Trophoblast cell (in vitro differentiated cells and primary cell): Measurements from ENCODE around the gene RFX8.
"Not testable (repeated sequence)": the region's sequence is repeated elsewhere in the genome, so short reads cannot be mapped to it uniquely, and the experiment has no call there.

ENCODE experiments used
- DNase-seq, 2 donors: peaks; one replicate each; pipeline ENCODE4 v3.0.0-alpha.2; 2016
- H2AFZ ChIP-seq: 2 replicates; pipeline ENCODE4 v1.6.1; 2013; ENCODE audit warnings: low read length, moderate library complexity, mild to moderate bottlenecking; ENCODE audit not compliant: insufficient read depth, poor library complexity
- H2AK5ac ChIP-seq: 2 replicates; pipeline ENCODE4 v1.6.1; 2013; ENCODE audit warnings: mild to moderate bottlenecking, low read length
- H2BK120ac ChIP-seq: 2 replicates; pipeline ENCODE4 v1.6.1; 2013; ENCODE audit warnings: low read length, mild to moderate bottlenecking, moderate library complexity; ENCODE audit not compliant: insufficient read depth, poor library complexity
- H2BK12ac ChIP-seq: 2 replicates; pipeline ENCODE4 v1.6.1; 2013; ENCODE audit warnings: mild to moderate bottlenecking, low read length, moderate library complexity
- H2BK5ac ChIP-seq: 2 replicates; pipeline ENCODE4 v1.6.1; 2013; ENCODE audit warnings: low read length, low read depth, moderate library complexity, mild to moderate bottlenecking; ENCODE audit not compliant: poor library complexity
- H3K14ac ChIP-seq: 2 replicates; pipeline ENCODE4 v1.6.1; 2013; ENCODE audit warnings: mild to moderate bottlenecking, low read length
- H3K18ac ChIP-seq: 2 replicates; pipeline ENCODE4 v1.6.1; 2013; ENCODE audit warnings: mild to moderate bottlenecking, low read length
- H3K23ac ChIP-seq: 2 replicates; pipeline ENCODE4 v1.6.1; 2013; ENCODE audit warnings: low read length
- H3K27ac ChIP-seq: 2 replicates; pipeline ENCODE4 v1.5.1; 2013; ENCODE audit warnings: low read depth, mild to moderate bottlenecking, inconsistent platforms, low read length, moderate library complexity
- H3K27me3 ChIP-seq: 2 replicates; pipeline ENCODE4 v1.6.1; 2013; ENCODE audit warnings: inconsistent platforms, mild to moderate bottlenecking, low read length, moderate library complexity; ENCODE audit not compliant: insufficient read depth
- H3K36me3 ChIP-seq, 2 experiments: 1 replicate in 1 of 2; 2 replicates in 1 of 2; pipeline ENCODE4 v1.6.1; 2013; ENCODE audit warnings: low read length in 2 of 2, mild to moderate bottlenecking in 2 of 2, moderate library complexity in 1 of 2; ENCODE audit not compliant: insufficient read depth in 2 of 2, control insufficient read depth in 1 of 2
- H3K4ac ChIP-seq: 2 replicates; pipeline ENCODE4 v1.6.1; 2013; ENCODE audit warnings: low read depth, mild to moderate bottlenecking, low read length, moderate library complexity
- H3K4me1 ChIP-seq, 2 experiments: 1 replicate in 1 of 2; 2 replicates in 1 of 2; pipeline ENCODE4 v1.6.1; 2013; ENCODE audit warnings: low read length in 2 of 2, mild to moderate bottlenecking in 2 of 2, moderate library complexity in 1 of 2; ENCODE audit not compliant: insufficient read depth in 2 of 2, control insufficient read depth in 1 of 2
- H3K4me2 ChIP-seq: 2 replicates; pipeline ENCODE4 v1.6.1; 2013; ENCODE audit warnings: inconsistent platforms, mild to moderate bottlenecking, low read length, moderate library complexity
- H3K4me3 ChIP-seq: 2 replicates; pipeline ENCODE4 v1.5.1; 2013; ENCODE audit warnings: mild to moderate bottlenecking, low read depth, low read length, inconsistent platforms
- H3K79me1 ChIP-seq: one replicate; pipeline ENCODE4 v1.6.1; 2013; ENCODE audit warnings: low read length
- H3K79me2 ChIP-seq: 2 replicates; pipeline ENCODE4 v1.6.1; 2013; ENCODE audit warnings: low read length, mild to moderate bottlenecking; ENCODE audit not compliant: control insufficient read depth, insufficient read depth, poor library complexity
- H3K9ac ChIP-seq: 2 replicates; pipeline ENCODE4 v1.6.1; 2013; ENCODE audit warnings: mild to moderate bottlenecking, low read length
- H3K9me3 ChIP-seq: 2 replicates; pipeline ENCODE4 v1.6.1; 2013; ENCODE audit warnings: low read depth, mild to moderate bottlenecking, control low read depth, inconsistent platforms, low read length; ENCODE audit not compliant: insufficient read depth
- H4K12ac ChIP-seq: 2 replicates; pipeline ENCODE4 v1.6.1; 2013; ENCODE audit warnings: low read depth, mild to moderate bottlenecking, low read length, moderate library complexity
- H4K8ac ChIP-seq: 2 replicates; pipeline ENCODE4 v1.6.1; 2013; ENCODE audit warnings: low read depth, mild to moderate bottlenecking, low read length, moderate library complexity
- H4K91ac ChIP-seq: one replicate; pipeline ENCODE4 v1.6.1; 2013; ENCODE audit warnings: low read depth, mild to moderate bottlenecking, low read length, moderate library complexity
- WGBS: extraction: QIAGEN DNeasy Blood & Tissue Kit; methylation state at CpG from one replicate; pipeline ENCODE4 v1.1.7; 2013; ENCODE audit warnings: missing lambda C conversion rate; ENCODE audit not compliant: insufficient read length, insufficient coverage; ENCODE audit errors: extremely low coverage; 5-methylcytosine and 5-hydroxymethylcytosine counted together

The RFX8 gene

DNA sequence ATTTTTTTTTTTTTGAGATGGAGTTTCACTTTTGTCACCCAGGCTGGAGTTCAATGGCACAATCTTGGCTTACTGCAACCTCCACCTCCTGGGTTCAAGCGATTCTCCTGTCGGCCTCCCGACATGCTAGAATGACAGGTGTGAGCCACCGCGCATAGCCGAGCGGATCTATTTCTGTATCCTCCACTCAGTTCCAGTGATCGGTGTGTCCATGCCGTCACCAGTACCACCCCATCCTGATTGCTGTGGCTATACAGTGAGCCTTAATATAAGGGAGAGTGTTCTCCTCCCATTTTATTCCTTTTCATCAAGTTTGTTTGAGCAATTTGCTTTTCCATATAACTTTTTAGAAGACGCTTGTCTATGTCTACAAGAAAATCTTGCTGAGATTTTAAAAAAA lies 35.2 kb downstream of the RFX8 start:
- Histone ChIP-seq H3K27me3 (no peaks in the 10 kb centered on the region), H4K91ac (no peak overlapping the region)

DNA sequence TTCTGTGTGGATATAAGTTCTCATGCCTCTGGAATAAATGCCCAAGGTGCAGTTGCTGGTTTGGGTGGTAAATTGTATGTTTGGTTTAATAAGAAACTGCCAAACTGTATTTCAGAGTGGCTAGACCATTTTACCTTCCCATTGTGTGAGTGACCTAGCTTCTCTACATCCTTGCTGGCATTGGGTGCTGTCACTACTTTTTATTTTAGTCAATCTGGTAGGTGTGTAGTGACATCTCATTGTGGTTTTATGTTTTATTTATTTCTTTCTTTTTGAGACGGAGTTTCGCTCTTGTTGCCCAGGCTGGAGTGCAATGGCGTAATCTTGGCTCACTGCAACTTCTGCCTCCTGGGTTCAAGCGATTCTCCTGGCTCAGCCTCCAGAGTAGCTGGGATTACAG lies 36.4 kb downstream of the RFX8 start:
- H2BK120ac ChIP-seq, H3K27me3 ChIP-seq, H3K79me2 ChIP-seq, H3K9me3 ChIP-seq, H3K79me1 ChIP-seq, H4K91ac ChIP-seq, H4K12ac ChIP-seq, DNase-seq, H3K14ac ChIP-seq, H3K23ac ChIP-seq, H2BK12ac ChIP-seq, H3K36me3 ChIP-seq, H3K9ac ChIP-seq, H2BK5ac ChIP-seq, H3K4me1 ChIP-seq, H3K27ac ChIP-seq, H3K4me2 ChIP-seq, H2AFZ ChIP-seq, H3K4ac ChIP-seq, H2AK5ac ChIP-seq, H4K8ac ChIP-seq, H3K4me3 ChIP-seq, H3K18ac ChIP-seq: not testable (repeated sequence)
- WGBS: no CpG with 5 or more reads among the region's 4 CpGs

More for the DNA sequence above, 35.2 kb downstream of the RFX8 start:
- H2AK5ac ChIP-seq: no peak overlapping the region
- H2BK120ac ChIP-seq: no peak overlapping the region
- no peak overlapping the region for H3K27ac ChIP-seq
- no peak overlapping the region for H4K8ac ChIP-seq
- H3K79me1 ChIP-seq: no peaks in the 10 kb centered on the region
- H2BK12ac ChIP-seq: no peak overlapping the region
- no peaks in the 10 kb centered on the region for H3K79me2 ChIP-seq
- no peaks in the 10 kb centered on the region for H3K36me3 ChIP-seq
- H3K18ac ChIP-seq: no peak overlapping the region
- H2BK5ac ChIP-seq: no peak overlapping the region
- no peaks in the 10 kb centered on the region for H3K9me3 ChIP-seq
- no peak overlapping the region for H3K4ac ChIP-seq
- no peak for DNase-seq
- H2AFZ ChIP-seq: no peak overlapping the region
- H3K4me1 ChIP-seq: no peaks in the 10 kb centered on the region
- no peak overlapping the region for H3K4me3 ChIP-seq
- no peak overlapping the region for H3K14ac ChIP-seq
- no peak overlapping the region for H3K23ac ChIP-seq
- H4K12ac ChIP-seq: no peak overlapping the region
- H3K9ac ChIP-seq: no peak overlapping the region
- H3K4me2 ChIP-seq: no peak overlapping the region
- WGBS: no CpG with 5 or more reads among the region's 10 CpGs

DNA sequence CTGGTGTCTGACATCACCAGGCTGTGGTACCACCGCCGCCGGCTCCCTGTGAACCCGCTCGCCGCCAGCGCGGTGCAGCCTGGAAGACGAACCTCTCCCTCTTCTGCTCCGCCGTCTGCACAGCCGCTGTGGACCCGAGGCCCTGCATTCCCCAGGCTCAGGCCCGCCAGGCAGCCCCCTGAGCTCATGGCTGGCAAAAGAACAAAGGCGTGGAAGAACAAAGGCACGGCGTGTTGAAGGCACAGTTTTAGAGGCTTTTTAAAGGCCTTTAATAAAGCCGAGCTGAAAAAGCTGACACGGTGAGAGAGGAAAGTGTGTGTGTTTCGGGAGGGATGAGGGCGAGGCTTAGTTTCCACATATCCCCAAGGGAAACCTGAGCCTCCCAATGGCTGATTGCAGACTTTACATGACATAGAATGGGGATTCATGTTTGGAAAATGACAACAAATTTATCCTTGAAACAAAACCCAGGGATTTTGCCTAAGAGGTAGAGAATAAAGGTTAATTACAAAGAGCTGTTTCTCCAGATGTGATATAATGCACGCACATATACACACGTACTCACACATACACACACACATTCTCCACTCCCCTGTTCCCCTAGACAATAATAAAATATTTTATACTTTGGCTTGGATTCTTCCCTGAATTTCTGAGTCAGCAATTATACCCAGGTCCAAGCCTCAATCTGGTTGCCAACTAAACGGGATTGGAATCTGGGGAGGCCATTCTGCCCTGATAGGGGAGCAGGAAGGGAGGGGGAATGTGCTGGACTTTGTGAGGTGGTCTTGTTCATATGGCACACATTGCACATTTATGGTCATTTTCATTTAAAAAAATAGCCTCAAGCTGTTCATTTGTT lies 39.7 kb downstream of the RFX8 start:
- peak overlapping the region; percentile 46 for H4K12ac ChIP-seq
- no peak overlapping the region for H2AK5ac ChIP-seq
- peak overlapping the region; percentile 37 for H3K4me2 ChIP-seq
- no peaks in the 10 kb centered on the region for H3K9me3 ChIP-seq
- DNase-seq: no peak
- no peak overlapping the region for H3K23ac ChIP-seq
- H3K18ac ChIP-seq: no peak overlapping the region
- no peaks in the 10 kb centered on the region for H3K79me1 ChIP-seq
- H3K27me3 ChIP-seq: no peaks in the 10 kb centered on the region
- no peak overlapping the region for H2BK5ac ChIP-seq
- H2BK120ac ChIP-seq: no peak overlapping the region
- no peak overlapping the region for H2BK12ac ChIP-seq
- no peak overlapping the region for H3K14ac ChIP-seq
- no peak overlapping the region for H3K4ac ChIP-seq
- no peak overlapping the region for H3K9ac ChIP-seq
- no peaks in the 10 kb centered on the region for H3K79me2 ChIP-seq
- no peak overlapping the region for H3K4me3 ChIP-seq
- H3K36me3 ChIP-seq: no peaks in the 10 kb centered on the region
- no peak overlapping the region for H4K91ac ChIP-seq
- WGBS: no CpG with 5 or more reads among the region's 24 CpGs
- H4K8ac ChIP-seq: no peak overlapping the region
- no peaks in the 10 kb centered on the region for H3K4me1 ChIP-seq
- peak overlapping the region; percentile 43 for H2AFZ ChIP-seq
- H3K27ac ChIP-seq: no peak overlapping the region

DNA sequence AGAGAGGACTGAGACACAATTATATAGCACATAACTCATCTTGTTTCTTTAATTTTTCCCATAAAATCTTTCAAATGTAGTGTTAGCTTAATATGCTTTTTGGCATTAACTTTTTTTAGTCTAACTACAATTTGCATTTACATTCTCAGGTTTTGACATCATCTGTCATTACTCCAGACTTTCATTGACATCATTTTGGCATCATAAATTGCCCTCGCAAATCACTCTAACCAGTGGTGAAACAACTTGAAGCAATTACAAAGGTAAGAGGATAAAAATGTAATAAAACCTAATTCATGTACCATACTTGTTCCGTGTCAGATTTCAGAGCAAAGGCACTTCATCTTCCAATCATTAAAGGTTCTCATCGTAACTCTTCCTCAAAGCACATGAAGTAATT lies 41.4 kb downstream of the RFX8 start:
- H3K79me2 ChIP-seq: no peaks in the 10 kb centered on the region

More for the DNA sequence above, 41.4 kb downstream of the RFX8 start:
- Histone ChIP-seq H3K27ac (no peak overlapping the region), H3K14ac (no peak overlapping the region), H3K9ac (no peak overlapping the region), H2BK12ac (no peak overlapping the region), H2BK120ac (no peak overlapping the region), H3K4me3 (no peak overlapping the region), H3K36me3 (no peaks in the 10 kb centered on the region), H2BK5ac (no peak overlapping the region), H3K79me1 (no peaks in the 10 kb centered on the region), H4K91ac (no peak overlapping the region), H3K23ac (no peak overlapping the region), H2AK5ac (no peak overlapping the region), H3K4ac (no peak overlapping the region), H4K8ac (no peak overlapping the region), H2AFZ (no peak overlapping the region), H3K9me3 (no peaks in the 10 kb centered on the region), H3K27me3 (no peaks in the 10 kb centered on the region), H3K4me2 (no peak overlapping the region), H3K4me1 (no peaks in the 10 kb centered on the region), H4K12ac (no peak overlapping the region), H3K18ac (no peak overlapping the region)
- no peak for DNase-seq
- no CpG with 5 or more reads among the region's 3 CpGs for WGBS
